COR-L47 (cell line): ENCODE results near the gene CROCC2.

Experiments
- DNase-seq: peaks from one replicate; lab custom pipeline; 2025; lab: John Stamatoyannopoulos, UW

Gene CROCC2

DNA sequence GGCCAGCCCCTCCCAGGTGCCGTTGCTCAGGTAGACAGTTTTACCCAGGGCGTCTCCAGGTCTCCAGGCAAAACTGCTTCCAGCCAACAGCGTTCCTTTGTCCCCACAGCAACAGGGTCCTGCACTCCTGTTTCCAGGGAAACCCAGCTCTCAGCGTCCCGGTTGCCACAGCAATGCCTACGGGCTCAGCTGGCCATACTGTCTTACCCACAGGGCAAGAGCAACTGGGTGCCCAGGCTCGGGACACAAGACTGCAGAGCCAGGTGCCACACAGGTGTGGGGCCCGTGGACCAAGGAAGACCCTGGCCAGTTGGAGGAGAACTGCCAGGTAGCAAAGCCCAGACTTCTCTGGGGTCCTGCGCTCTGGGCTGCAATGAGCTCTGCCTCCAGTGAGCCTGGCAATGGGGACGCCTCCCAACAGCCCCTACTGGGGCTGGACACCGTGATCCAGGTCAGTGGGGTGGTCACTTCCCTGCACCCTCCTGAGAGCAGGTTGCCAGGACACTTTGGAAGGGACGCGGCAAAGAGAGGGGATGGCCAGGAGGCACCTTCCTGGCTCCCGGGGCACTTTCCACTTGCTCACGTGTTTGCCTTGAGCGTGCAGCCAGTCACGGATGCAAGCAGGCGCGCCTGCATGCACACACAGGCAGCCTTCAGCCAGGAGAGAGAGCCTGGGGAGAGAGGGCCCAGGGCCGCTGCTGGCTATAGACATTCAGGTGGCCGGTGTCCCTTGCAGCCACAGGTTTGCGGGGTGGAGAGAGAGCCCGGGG, at the start of gene CROCC2:
Gene CROCC2 (plus strand): TSS at position 196 of the 770 bp plus-strand sequence. CDS start 178 bp downstream, at position 374.
- peak; percentile 37 for DNase-seq

DNA sequence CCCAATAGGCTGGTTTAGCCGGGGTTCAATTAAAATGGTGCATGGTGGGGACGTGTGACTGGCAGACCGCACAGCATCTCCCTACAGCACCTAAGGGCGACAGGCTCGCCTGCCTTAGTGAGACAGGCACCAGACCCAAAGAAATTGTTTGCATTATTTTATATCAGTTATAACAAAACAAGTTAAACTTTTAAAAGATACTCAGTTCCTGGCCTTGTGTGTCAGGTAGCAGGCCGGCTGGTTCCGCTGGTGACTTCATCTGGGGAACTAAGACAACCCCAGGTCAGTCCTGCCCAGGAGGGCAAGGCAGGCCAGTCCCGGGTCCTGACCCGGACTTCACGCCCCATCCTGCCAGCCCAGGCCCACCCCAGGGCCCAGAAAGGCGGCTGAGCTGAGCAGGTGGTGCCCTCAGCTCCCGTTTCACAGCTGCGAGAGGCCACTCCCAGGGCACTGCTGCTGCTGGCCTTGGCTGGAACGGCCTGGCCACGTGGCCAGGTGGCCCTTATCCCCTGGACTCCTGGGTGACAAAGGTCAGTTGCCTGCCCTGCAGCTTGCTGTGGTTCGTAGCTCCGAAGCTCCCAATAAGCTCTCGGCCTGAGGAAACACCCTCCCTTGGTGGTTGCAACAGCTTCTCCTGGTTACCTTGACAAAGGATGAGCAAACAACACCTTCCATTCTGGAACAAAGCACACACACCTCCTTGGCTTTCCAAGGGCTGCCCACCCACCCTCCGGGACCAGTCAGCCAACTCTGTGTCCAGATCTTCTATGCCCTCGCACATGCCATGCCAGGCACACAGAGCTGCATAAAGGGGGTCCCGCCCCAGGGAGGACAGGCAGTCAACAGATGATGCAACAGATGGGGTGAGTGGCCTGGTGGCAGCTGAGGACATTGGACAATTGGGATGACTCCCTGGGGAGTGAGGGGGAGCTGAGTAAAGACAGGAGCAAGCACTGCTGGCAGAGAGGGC, 48.8 kb upstream of the CROCC2 start:
- DNase-seq, result no peak

DNA sequence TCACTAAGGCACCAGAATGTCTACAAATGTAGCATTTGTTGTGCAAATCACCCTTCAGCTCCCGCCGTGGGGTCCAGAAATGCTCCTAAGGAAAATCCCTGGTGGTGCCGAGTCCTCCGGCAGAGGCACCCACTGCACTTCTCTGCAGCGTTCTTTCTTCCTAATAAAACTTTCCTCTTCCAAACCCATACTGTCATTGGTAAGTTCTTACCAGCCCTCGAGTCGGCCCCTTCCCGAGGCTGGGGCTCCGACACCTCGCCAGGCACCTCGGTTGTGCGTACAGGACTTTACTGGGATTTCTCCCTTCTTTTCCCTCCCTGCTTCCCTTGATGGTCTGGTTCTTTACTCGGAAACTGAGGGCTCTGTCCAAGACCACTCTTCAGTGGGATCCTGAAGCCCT, 47.8 kb upstream of the CROCC2 start:
- no peak for DNase-seq

DNA sequence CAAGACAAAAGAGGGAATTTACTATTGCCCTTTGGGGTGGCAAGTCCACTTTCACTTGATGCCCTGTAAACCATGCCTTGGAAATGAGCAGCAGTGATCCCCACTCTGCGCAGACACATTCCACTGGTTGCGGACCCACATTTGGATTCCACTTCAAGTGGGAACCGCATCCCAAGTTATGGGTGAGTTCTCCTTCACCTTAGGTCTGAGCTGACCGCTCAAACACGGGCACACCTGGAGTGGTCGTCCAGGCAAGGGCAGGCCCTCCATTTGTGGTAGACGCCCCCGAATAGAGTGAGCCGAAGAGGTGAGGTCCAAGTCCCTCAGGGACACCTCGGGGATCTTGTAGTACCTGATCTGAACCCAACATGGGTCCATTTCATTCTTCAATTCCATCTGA, 47.3 kb upstream of the CROCC2 start:
- DNase-seq, result no peak

DNA sequence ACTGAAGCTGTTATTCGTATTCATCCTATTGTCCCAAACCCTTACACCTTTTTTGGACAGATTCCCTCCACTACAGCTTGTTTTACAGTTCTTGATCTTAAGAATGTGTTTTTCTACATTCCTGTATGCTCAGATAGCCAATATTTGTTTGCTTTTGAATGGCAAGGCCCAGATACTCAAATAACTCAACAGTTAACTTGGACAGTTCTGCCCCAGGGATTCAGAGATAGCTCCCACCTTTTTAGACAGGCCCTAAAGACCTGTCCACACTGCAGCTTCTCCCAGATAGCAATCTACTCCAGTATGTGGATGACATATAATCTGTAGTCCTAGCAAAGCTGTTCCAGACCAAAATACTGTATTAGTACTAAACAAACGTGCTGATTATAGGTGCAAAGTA, 44.6 kb upstream of the CROCC2 start:
- DNase-seq, result no peak

DNA sequence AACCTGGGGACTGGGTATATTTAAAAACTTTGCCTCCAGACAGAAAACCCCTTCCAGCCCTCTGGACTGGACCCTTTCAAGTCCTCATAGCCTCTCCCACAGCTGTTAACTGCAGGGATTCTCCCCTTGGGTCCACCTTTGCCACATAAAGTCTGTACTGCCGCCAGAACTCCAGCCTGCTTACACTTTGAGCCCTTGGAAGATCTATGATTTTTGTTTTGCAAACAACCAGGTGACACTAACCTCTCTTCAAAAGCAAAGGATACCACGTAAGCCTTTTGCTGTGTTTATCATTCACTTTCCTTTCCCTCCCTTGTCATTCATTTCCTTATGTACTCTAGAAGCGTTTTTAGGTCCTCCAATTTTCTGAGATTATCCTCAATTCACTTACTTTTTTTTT, 41.7 kb upstream of the CROCC2 start:
- DNase-seq, result no peak

DNA sequence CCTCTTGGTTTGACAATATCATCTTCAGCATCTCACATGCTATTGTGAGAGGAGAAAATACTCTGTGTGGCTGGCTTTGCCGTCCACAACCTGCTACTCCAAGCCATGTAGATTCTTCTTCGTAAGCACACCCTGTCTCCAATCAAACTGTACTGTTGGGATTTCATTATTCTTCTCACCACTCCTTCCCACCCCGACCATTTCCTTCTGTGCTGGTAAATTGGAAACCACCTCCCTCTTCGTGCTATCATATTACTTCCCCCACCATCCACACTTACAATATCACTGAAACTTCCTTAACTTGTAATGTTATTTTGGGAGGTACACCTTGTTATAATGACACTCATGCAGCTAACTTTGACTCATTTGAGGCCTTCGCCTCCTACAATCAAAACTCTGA, 40.7 kb upstream of the CROCC2 start:
- DNase-seq, result no peak

DNA sequence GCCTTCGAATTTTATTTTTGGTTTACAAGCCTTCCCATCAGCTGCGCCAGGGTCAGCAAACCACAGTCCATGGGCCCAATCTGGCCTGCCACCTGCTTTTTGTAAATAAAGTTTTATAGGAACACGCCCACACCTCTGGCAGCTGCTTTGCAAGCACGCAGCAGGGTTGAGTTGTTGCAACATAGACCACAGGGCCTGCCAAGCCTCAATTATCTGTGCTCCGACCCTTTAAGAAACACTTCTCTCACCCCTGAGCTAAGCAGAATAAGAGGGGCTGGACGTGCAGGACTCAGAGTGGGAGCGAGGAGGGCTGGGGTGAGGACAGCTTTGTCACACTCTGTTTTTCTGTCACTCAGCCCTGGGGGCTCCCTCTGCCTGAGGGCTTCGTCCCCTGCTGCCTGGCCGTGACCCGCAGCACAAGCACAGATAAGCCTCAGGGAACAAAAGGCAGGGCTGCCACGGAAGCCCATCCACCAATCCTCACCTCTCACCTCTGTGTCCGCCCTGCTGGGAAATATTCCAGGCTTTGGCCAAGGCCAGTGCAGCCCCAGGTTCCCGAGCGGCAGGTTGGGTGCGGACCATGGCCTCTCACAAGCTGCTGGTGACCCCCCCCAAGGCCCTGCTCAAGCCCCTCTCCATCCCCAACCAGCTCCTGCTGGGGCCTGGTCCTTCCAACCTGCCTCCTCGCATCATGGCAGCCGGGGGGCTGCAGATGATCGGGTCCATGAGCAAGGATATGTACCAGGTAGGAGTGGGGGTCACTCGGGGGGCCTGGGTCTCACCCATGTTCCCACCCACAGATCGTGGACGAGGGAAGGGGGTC, 37.6 kb upstream of the CROCC2 start, which contains the start of gene AGXT:
Gene AGXT (plus strand): TSS at position 539 of the 823 bp plus-strand sequence. CDS start 42 bp downstream, at position 581.
- peak; percentile 36 for DNase-seq

DNA sequence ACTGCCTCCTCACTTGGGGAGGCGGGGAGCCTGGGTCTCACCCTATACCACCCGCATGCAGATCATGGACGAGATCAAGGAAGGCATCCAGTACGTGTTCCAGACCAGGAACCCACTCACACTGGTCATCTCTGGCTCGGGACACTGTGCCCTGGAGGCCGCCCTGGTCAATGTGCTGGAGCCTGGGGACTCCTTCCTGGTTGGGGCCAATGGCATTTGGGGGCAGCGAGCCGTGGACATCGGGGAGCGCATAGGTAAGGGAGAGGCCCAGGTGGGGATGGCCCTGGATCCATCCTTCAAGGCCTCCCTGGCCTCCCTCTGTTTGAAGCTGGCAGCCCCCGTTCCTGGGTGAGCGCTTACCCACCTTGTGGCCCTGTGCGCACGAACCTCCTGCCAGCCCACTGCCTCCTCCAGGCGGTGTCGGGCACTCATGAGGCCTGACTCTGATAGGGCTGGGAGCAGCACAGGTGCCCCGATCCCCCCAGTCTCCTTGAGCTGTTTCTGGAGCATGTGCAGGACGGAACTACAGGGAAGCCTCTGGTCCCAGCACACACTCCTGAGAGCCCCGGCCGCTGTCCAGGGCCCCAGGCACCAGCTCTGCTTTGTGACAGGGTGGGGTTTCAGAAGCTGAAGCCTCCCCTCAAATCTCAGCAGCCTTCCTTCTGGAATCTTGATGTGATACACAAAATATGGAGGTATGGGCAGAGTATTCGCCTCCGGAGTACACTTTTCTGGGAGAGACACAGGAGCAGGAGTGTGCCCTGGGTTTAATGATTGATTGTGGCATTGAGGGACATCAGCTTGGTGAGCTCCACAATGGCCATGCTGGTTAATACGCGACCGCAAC, 36.8 kb upstream of the CROCC2 start:
- DNase-seq, result no peak

DNA sequence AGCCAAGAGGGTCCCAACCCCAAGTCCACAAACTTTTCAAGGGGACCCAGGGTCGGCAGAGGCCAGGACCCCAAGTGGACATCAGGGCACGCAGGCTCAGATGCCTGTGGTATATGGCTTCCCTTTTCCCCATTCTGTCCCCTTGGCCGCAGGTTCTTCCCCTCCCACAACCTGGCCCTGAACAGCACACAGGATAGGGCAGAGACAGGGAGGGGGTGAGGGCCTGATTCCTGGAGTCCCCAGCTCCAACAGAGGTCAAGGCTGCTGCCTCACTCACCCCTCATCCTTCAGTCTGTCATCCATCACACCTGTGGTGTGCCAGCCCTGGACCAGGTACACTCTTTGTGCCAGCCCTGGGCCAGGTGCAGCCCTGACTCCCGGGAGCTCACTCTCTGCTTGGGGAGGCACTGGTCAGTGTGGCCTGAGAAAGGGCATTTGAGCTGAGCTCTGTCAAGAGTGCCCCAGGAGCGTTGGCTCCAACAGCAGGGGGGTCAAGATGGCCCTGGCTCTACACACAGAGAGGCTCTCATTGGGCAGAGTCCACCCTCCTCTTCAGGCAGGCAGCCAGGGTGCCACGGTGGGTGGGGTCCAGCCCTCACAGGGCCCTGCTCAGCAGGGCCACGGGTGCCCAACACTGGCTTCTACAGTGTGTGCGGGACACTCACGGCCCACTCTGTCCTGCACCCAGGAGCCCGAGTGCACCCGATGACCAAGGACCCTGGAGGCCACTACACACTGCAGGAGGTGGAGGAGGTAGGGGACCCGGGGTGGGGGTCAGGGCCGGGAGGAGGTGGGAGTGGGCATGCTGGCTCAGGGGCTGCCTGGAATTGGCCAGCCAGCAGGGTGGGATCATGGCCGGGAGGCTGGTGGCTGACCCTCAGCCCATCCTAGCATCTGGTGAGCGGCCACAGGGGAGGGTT, 35.9 kb upstream of the CROCC2 start:
- no peak for DNase-seq

DNA sequence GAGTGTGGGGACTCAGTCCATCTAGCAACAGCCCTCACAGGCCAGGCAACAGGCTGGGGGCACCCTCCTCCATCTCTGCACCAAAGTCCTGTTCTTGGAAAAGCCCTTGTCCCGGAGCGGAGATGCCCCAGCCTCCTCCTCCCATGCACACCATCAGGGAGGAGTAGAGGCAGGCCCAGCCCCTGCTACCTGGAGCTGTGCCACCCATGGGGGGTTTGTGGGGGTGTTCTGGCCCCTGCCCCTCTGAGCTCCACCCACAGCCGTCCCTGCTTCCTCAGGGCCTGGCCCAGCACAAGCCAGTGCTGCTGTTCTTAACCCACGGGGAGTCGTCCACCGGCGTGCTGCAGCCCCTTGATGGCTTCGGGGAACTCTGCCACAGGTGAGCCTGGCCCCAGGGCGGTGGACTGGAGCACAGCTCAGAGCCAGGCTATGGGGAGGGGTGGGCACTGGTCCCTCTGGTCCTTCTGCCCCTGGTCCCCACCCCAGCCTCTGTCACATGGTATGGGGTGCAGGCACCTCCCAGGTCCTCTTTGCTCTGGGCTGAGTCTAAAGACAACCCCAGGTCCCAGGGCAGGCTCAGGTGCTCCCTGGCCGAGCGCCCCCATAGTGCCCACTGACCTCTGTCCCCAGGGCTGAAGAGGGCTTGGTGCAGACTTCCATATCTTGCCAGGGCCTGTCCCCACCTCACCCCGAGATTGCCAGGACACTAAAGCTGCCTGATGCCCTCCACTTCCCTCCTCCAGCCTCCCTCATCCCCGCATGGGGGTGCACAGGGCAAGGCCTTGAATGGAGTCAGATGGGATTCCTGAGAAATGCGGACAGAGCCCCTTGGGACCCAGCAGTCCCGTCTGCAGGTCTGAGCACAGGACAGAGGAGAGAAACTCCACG, 34.8 kb upstream of the CROCC2 start:
- DNase-seq, result no peak

DNA sequence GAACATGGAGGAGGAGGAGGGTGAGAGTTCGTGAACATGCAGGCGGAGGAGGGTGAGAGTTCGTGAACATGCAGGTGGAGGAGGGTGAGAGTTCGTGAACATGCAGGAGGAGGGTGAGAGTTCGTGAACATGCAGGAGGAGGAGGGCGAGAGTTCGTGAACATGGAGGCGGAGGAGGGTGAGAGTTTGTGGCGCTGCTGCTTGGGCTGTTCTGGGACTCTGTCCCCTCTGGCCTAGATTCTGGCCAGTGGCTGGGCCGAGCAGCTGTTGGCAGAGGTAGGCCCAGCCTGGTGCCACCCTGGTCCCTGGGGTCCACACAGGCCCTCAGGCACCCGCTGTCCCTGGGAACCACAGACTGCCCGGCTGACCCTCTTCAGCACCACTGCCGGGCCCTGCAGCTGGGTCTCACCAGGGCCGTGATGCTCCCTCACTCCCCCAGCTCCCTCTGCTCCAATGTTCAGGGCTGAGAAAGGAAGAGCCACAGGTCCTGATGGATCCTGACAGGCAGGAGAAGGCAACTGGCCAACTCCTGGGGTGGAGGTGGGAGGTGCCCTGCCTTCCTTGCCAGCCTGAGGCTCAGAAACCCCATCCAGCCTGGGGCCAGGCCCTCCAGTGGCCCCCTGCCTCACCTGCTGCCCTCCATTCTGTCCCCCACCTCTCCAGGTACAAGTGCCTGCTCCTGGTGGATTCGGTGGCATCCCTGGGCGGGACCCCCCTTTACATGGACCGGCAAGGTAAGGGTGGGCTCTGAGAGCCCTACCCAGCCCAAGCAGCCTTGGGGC, 33.6 kb upstream of the CROCC2 start:
- DNase-seq, result no peak

DNA sequence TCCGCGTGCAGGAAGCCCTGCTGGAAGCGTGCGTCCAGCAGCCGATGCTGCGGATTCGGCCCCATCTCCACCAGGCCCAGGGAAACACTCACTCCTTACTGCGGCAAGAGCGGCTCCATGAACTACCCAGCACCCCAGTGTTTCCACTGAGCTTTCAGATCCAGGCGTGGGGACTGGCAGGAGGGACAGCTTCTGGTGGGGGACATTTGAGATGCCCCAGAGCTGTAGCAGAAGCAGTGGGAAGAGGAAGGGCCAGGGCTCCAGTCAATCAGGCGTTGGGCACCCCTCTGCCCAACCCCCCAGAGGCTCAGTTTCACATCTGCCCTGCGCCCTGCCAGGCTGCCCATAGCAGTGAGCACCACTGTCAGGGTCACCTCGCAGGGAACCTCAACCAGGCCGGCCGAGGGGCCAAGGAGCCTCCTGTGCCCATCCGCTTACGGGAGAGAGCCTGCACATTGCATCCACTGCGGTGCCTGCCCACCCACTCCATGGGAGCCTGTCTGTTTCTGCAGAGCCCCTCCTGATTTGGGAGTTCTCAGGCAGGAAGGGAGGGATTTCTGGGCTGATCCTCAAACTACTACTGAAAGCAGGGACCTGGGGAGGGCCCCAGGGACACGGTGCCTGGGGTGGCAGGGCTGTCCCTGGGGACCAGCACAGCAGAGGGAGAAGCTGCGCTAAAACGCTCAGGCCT, 32.9 kb upstream of the CROCC2 start:
- DNase-seq, result no peak

DNA sequence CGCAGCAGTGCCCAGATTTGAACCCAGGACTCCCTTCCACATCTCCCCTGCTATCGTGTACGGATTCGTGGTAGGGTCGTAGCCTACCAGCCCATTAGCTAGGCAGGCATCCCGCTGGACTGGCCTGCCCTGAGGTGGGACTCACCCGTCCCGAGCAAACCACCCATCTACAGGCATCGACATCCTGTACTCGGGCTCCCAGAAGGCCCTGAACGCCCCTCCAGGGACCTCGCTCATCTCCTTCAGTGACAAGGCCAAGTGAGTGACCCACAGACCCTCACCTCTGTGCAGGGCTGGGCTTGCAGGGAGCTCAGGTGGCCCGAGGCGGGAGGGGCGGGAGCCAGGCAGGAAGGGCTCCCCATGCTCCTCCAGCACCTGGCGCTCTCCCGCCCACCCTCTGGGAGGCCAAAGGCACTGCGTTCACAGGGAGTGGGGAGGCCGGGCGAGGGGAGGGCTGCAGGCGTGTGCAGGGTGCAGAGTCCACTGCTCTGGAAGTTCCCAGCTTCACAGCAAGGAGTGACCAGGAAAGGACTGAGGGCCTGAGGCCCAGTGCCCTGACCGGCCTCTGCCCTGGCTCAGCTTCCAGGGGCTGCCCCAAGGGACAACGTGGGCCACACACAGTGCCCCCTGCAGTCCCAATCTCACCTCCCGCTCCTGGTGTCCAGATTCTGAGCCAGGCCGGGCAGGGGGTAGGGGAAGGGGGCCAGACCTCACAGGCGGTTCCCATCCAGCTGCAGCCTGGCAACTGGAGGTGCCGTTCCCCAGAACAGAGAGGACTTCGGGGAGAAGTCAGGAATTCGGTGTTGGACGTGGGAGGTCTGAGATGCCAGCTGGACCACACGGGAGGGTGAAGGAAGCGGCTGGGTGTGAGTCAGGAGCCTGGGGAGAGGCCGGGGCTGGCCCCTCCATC, 32.1 kb upstream of the CROCC2 start:
- DNase-seq, result peak; percentile 37

DNA sequence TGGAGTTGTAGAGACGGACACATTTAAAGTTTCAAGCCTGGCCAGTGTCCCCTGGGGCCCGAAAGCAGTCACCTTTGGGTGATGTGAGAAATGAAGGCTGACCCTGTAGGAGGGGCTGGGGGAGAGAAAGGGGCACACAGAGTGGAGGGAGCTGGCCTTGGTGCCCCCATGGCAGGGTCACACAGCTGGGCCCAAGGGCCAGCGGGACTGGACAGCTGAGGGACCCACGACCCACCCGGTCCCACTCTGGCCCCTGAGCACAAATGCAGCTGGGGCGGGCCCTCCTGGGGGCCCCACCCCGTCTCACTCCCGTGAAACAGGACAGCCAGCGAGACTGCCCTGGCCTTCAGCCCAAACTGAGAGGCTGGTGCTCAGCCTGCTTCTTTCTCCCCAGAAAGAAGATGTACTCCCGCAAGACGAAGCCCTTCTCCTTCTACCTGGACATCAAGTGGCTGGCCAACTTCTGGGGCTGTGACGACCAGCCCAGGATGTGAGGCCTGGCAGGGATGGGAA, 31.4 kb upstream of the CROCC2 start:
- DNase-seq, result no peak
